ENCODE measurements around the gene PIGC. TPM values are rescaled to one million over a fixed set of nuclear protein-coding genes. Genes with fewer than 3 reads are reported as not detected.

The PIGC gene
- total RNA-seq, 4 donors from 2014 or later = 13.5 to 25.5 (median 18.8) TPM

GRCh38 chr1:172416496-172417035, 27.3 kb downstream of the PIGC start:
- no peaks in the 10 kb centered on the region for H3K4me1 ChIP-seq
- no peaks in the 10 kb centered on the region for H3K9me3 ChIP-seq
- no peak overlapping the region for H3K27ac ChIP-seq
- no peaks in the 10 kb centered on the region for H3K27me3 ChIP-seq
- WGBS, 2 donors = 59 to 73% methylated on average over 4 of the region's 4 CpGs
- no peak for DNase-seq (ENCODE audit: low spot score in 2 of 2)
- no peak for TF ChIP-seq EP300 (IDR thresholded peaks at IDR 0.05)
- no peak for TF ChIP-seq POLR2A (IDR thresholded peaks at IDR 0.05)
- TF ChIP-seq CTCF (IDR thresholded peaks at IDR 0.05) = no peak
- H3K4me3 ChIP-seq = no peak overlapping the region
- H3K36me3 ChIP-seq = peaks cover 0 to 5% (median 0%) of the 10 kb centered on the region in 3 donors

GRCh38 chr1:172414331-172414730, 29.5 kb downstream of the PIGC start:
- H3K9me3 ChIP-seq = no peaks in the 10 kb centered on the region
- H3K27me3 ChIP-seq = no peaks in the 10 kb centered on the region
- H3K4me1 ChIP-seq = no peaks in the 10 kb centered on the region
- H3K27ac ChIP-seq = no peak overlapping the region
- DNase-seq (ENCODE audit: low spot score in 2 of 2) = no peak
- no peak overlapping the region for H3K4me3 ChIP-seq
- H3K36me3 ChIP-seq = peaks cover 0 to 5% (median 0%) of the 10 kb centered on the region in 3 donors
- TF ChIP-seq POLR2A (IDR thresholded peaks at IDR 0.05) (no peak), EP300 (IDR thresholded peaks at IDR 0.05) (no peak)

- Histone ChIP-seq H3K4me1 (no peaks in the 10 kb centered on the region), H3K27ac (no peak overlapping the region), H3K27me3 (no peaks in the 10 kb centered on the region), H3K36me3 (peaks cover 0 to 5% (median 0%) of the 10 kb centered on the region in 3 donors), H3K4me3 (no peak overlapping the region), H3K9me3 (no peaks in the 10 kb centered on the region)
- TF ChIP-seq EP300 (IDR thresholded peaks at IDR 0.05) = no peak
- no peak for TF ChIP-seq POLR2A (IDR thresholded peaks at IDR 0.05)
- 93 to 95% methylated on average over 2 of the region's 2 CpGs for whole genome bisulfite sequencing, 2 donors
- no peak for DNase-seq (ENCODE audit: low spot score in 2 of 2)
Measured at GRCh38 chr1:172411791-172412338, 32.0 kb downstream of the PIGC start.

- Histone ChIP-seq H3K4me3 (no peak overlapping the region), H3K4me1 (no peaks in the 10 kb centered on the region), H3K27me3 (no peaks in the 10 kb centered on the region), H3K36me3 (peaks cover 0 to 5% (median 0%) of the 10 kb centered on the region in 3 donors), H3K9me3 (no peaks in the 10 kb centered on the region), H3K27ac (no peak overlapping the region)
- TF ChIP-seq POLR2A (IDR thresholded peaks at IDR 0.05) (no peak), CTCF (IDR thresholded peaks at IDR 0.05) (no peak), EP300 (IDR thresholded peaks at IDR 0.05) (no peak)
- WGBS, 2 donors = 71 to 83% methylated on average over 1 of the region's 1 CpG
- DNase-seq (ENCODE audit: low spot score in 2 of 2) = no peak
Measured at GRCh38 chr1:172410027-172410426, 33.8 kb downstream of the PIGC start.

GRCh38 chr1:172408958-172409357, 34.9 kb downstream of the PIGC start:
- no peaks in the 10 kb centered on the region for H3K27me3 ChIP-seq
- H3K4me3 ChIP-seq = no peak overlapping the region
- H3K9me3 ChIP-seq = no peaks in the 10 kb centered on the region
- DNase-seq (ENCODE audit: low spot score in 2 of 2) = no peak
- no peak overlapping the region for H3K27ac ChIP-seq
- peaks cover 0 to 5% (median 0%) of the 10 kb centered on the region in 3 donors for H3K36me3 ChIP-seq
- TF ChIP-seq CTCF (IDR thresholded peaks at IDR 0.05) (no peak), POLR2A (IDR thresholded peaks at IDR 0.05) (no peak), EP300 (IDR thresholded peaks at IDR 0.05) (no peak)
- 77 to 91% methylated on average over 1 of the region's 1 CpG for WGBS, 2 donors
- H3K4me1 ChIP-seq = peaks cover 0 to under 1% (median 0%) of the 10 kb centered on the region in 4 donors

GRCh38 chr1:172406968-172407367, 36.9 kb downstream of the PIGC start:
- H3K36me3 ChIP-seq = no peaks in the 10 kb centered on the region

More at GRCh38 chr1:172406968-172407367, 36.9 kb downstream of the PIGC start:
- Histone ChIP-seq H3K9me3 (no peaks in the 10 kb centered on the region), H3K27ac (no peak overlapping the region), H3K27me3 (no peaks in the 10 kb centered on the region), H3K4me3 (no peak overlapping the region), H3K4me1 (peaks cover 0 to 16% (median 0%) of the 10 kb centered on the region in 4 donors)
- TF ChIP-seq EP300 (IDR thresholded peaks at IDR 0.05) (no peak), CTCF (IDR thresholded peaks at IDR 0.05) (no peak), POLR2A (IDR thresholded peaks at IDR 0.05) (no peak)
- 96 to 100% methylated on average over 1 of the region's 1 CpG for WGBS, 2 donors
- DNase-seq (ENCODE audit: low spot score in 2 of 2) = no peak

Data from tibial nerve (tissue), 4 donors.